GM04503 (cell line): Measurements from ENCODE around the gene FGGY.

ENCODE experiments used
- DNase-seq: peaks from one replicate; pipeline ENCODE4 v3.0.0-alpha.2; 2012; ENCODE audit warnings: low read depth

Gene FGGY

DNA sequence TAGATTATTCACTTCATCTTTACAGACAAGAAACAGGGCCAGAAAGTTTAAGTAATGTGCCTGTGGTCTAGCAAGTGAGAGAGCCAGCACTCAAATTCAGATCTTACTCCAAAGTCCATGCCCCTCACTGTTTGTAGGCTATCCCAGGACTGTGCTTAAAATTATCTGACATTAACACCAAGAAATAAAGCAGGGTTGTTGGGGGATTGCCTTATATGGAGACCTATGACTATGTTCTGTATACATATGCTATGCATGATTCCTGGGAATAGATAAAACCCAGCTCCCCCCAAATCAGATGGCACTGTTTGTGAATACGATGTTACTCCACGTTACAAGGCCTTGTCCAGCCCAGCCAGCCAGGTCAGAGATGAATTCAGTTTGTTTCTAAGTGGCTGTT is 386.3 kb downstream of the FGGY start:
- no peak for DNase-seq

DNA sequence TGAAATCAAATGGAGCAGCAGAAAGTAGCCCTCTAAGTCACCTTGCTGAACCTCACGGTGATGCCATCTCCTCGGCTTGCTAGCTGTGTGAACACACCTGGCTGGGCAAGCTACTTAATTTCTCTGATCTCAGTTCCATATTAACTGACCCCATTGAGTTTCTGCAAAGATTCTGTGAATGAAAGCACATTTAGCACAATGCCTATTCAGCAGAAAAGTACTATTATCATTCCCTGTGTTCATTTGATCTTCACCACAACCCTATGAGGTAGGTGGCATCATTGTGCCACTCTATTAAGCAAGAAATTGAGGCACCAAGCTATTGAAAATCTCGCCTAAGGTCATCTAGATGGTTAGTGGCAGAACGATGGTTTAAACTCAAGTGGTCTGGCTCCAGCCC is 387.8 kb downstream of the FGGY start:
- DNase-seq: no peak

DNA sequence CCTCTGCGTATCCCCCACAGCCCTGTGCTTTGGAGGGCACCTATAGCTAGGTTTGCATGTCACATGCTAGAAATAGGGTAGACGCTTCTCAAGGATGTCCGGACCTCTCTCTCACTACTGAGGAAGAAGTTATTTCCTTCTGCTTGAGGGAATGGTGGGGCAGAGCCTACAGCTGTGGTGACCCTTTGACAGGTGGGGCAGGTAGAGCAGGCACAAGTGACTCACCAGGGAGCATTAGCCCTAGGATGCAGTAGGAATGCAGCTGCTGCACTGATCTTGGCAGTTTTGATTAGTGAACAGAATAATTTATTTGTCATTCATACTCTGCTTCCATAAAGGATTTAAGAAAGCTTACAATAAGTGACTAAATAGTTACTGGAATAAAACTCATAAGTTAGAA is 388.2 kb downstream of the FGGY start:
- DNase-seq: no peak

DNA sequence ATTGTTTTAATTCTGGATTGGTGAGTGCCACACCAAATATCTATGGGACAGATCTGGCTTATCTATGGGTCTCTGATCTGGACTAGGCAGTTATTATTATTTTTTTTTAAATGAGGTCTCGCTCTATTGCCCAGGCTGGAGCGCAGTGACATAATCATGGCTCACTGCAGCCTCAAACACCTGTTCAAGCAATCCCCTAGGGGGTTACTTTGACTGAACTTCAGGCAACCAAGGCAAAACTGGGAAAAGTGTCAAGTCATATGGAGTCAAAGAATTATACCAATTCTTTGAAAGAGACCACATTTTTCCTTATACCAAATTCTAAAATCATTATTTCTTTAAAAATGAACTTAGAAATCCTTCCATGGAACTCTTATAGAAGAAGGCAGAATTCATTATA is 388.8 kb downstream of the FGGY start:
- no peak for DNase-seq

DNA sequence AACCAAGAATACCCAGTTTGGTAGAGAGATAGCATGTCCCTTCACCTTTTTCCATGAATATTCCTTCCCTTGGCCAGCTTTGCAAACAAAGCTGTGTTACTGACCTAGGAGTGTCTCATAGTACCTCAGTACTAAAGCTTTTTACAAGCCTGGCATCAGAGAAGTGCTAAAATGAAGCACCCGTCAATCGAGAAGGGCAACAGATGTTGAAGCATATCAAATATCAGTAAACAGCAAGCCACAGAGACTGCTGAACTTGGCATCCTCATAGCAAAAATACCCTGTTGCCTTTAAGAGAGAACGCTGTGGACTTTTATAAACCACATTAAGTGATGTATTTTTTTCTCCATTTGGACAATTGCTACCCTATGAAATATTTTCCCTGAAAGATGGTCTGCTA is 389.3 kb downstream of the FGGY start:
- DNase-seq: no peak

DNA sequence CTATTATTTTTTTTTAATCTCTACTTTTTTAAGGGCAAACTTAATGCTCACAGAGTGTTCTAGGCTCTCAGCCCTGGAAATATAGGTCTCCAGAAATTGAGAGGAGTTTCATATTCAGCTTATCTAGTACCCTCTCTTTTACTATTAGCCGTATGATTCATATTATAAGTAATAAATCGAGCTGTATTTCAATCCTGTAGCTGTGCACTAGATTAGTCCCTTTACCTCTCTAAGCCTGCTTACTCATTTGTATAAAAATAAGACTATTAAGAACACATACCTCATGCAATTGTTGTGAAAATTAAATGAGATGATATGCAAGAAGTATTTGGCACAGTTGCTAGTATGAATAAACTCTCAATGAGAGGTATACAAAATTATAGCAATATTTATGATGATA is 389.7 kb downstream of the FGGY start:
- DNase-seq: no peak

DNA sequence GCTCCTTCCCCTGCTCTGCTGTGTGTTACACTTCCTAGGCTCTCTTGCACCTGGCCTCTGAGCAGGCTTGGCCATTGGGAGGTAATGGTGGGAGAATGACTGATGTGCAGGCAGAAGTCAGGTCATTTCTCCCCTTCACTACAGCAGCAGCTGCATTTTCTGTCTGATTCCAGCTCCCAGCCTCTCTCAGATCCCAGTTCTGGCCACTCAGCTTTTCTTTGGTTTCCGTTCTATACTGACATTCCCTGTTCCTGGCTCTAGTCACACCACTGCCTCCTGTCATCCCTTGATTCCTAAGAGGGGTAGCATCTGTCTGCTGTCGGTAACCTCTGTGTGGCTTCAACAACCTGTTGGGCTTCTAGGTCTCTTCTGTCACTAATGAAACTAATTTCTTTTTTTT is 390.2 kb downstream of the FGGY start:
- DNase-seq: no peak

DNA sequence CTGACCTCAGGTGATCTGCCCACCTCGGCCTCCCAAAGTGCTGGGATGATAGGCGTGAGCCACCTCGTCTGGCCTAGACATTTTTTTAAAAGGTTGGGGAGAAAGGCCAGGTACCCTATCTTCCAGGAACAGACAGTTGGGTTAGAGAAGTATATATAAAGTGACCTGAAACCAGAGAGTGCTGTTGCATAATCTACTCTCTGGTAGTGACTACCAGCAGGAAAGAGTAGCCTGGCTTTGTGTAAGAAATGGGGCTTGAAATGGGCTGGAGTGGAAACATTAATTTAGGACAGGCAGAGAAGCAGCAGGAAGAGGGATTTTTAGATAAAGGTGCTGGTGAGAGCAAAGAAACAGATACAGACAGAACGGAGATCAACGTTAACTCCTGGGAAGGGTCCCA is 392.1 kb downstream of the FGGY start:
- DNase-seq: no peak

DNA sequence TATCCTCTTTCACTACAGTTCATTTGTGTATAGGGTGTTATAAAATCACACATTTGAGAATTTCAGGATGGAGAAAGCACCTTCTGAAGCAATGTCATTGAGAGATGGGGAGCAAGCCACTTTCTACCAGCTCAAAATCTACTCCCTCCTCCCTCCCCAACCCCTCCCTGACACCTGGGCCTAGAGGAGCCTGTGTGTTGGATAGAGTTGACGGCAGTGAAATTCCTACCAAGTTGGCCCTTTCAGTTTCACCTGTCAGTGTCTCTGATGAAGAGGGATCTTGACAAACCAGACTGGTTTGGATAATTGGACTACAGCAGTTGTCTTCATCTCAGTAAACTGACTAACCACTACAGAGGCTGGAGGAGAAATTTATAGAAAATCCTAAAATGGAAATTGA is 392.8 kb downstream of the FGGY start:
- DNase-seq: no peak

DNA sequence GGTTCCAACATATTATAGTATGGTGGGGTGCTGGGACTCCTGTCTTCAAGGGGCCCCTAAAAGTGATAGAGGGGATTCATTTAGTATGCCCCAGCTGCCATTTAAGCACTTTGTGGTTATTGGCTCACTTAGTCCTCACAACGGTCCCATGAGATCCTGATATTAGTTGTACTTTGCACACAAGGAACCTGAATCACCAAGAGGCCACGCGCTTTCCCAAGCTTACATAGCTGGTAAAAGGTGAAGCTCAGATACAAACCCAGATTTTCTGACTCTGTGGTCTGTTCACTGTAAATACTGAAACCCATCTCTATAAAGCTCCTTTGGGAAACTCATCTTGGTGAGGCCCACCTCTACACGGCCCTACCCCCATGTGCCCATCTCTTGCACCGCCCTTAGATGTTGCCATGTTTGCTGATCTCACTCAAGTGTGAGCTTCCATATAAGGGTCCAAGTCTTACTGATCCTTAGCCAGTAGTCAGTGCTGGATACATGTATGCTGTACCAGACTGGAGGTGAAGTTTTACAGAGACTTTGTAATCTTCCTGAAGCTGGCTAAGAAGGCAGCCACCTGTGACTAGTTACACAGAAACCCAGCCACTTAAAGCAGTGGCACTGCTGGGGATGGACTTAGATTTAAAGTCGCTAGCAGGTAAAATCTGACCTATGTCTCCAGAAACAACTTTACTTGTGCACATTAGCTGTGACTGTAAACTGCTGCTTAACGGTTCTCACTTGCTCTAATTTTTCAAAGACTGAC is 393.5 kb downstream of the FGGY start:
- no peak for DNase-seq

DNA sequence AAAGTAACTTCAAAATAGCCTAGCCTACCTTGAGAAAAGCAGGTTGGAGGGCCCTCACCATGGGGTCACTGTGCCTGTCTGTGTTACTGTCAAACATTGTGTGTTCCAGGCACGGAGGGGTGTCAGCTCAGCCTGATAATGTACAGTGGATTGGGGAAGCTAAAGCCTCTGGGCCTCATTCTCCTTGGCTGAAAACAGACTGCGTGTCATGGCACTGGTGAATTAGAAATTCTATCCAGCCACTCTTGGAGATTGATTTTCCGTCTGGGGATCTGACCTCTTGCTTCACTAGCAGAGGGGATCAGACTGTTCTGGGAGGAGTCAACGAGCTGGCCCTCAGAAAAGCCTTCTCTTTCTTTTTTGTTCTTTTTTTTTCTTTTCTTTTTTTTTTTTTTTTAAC is 394.4 kb downstream of the FGGY start:
- DNase-seq: no peak

DNA sequence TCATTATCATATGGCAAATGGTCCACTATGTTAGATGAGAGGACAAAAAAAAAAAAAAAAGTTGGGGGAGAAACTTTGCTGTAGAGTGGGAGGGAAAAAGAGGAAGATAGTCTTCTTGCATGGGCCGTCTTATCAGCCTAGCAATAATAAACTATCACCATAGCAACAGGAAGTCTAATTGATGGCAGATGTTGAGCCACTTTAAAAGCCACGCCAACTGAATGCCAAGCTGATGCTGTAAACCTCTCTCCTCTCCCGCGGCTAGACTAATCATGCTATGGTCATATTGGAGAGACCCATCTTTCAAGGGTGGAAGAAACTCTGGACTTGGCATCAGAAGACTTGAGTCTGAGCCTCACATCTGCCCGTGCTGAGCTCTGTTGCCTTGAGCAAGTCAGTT is 395.7 kb downstream of the FGGY start:
- peak; percentile 96 for DNase-seq

DNA sequence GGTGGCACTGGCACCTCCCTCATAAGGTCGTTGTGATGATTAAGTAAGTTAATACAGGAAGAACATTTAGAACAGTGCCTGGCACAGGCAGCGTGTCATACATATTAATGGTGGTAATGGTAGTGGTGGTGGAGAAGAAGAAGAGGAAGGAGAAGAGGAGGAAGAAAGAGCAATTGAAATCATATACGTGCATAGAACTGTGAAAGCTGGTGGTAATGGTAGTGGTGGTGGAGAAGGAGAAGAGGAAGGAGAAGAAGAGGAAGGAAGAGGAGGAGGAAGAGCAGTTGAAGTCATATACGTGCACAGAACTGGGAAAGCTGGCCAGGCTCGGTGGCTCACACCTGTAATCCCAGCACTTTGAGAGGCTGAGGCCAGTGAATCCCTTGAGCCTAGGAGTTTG is 396.5 kb downstream of the FGGY start:
- DNase-seq: no peak

DNA sequence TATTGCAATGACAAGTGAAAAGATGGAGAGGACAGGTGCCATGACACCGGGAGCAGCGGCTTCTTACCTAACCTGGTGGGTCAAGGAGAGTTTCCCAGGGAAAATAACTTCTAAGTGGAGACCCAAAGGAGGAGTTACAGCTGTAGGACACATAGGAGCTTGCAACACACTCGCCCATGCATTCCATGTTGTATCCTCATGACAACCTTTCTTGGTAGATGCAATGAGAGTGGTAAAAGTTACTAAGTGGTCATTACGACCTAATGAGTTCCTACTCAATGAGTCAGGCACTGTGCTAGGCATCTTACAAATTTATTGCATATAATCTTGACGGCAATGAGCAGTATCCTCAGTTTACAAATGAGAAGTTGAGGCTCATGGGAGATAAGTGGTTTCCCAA is 398.4 kb downstream of the FGGY start:
- DNase-seq: no peak

DNA sequence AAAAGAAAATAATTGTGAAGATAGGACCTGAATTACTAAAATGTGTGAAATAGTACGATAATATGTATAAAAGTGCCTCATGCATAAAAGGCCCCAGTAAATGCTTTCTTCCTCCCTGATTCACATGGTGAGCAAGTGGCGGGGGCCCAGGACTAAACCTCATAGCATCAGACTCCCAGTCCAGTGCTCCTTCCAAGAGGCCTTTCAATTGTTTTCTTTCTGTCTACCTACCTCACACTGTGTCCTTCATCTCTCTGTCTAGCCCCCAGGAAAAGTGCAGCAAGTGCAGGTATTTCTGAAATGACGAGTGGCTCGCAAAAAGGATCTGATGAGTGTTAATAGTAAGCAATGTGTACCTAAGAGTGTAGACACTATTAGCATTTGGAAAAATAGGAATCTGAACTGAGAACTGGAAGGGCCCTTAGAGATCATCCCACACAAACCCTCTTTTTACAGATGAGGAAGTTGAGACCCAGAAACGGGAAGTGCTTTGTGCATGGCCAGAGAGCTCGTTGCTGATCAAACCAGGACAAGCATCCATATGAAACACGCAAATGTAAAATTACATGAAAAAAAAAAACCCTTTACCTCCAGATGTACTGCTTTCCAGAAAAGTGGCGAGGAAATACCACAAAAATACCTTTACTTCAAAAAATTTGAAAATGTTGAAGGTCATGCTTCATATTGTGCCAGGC is 399.7 kb downstream of the FGGY start:
- no peak for DNase-seq

DNA sequence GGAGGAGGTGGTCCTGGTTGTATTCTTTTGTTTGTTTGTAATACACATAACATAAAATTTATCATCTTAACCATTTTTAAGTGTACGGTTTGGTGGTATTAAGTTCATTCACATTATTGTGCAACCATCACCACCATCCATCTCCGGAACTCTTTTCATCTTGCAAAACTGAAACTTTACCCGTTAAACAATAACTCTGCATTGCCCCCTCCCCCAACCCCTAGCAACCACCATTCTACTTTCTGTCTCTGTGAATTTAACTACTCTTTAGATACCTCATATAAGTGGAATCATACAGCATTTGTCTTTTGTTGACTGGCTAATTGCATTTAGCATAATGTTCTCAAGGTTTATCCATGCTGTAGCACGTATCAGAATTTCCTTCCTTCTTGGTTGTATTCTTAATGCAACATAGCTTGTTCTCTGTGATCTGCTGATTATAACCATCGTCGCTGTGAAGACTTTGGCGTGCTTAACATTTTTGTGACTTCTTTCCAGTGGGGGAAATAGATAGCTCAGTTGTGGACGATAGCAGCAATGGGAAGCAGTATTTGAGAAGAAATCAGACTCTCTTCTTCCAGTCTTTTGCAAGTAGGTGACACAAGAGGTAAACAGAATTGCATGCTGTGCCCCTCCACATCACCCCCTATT is 400.4 kb downstream of the FGGY start:
- DNase-seq: no peak

DNA sequence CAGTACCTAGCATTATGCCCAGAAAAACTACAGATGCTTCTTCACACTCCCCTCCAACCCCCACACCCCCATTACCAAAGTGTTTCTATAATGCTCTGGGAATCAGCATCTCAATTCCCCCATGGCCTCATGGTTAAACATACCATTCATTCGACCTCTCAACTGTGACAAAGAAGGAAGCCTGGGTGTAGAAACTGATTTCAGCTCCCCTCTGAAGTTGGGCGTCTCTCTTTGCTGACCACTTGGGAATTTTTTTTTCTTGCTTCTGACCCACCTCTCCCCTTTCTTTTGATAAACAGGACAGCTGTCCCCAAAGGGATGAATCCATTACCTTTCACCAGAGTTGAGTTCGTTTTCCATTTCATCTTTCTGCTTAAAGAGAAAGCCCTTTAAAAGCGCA is 401.5 kb downstream of the FGGY start:
- no peak for DNase-seq

DNA sequence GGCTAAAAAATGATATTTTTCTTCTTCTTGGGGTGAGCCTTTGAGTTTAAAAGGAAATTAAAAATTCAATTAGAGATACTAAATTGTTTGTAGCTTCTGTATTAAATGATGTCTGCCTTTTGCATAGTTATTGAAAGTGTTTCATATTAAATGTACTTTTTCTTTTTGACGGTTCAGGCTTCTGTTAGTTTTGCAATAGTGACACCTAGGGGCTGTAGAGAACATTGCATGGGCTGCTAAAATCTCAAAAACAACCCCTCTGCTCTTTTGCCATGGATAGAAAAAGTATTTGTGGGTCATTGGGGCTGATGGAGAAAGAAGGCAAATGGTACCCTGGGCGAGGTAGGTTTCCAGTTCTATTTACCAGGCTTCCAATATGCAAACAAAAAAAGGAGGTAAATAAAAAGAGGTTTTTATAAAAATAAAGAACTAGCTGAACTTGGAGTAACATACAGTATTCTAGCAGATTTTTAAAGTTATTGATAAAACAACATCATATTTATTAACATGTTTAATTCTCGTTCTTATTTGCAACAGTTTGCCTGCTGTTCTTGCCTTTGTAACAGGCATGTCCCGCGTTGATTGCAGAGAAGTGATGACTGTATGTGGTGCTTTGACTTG is 402.4 kb downstream of the FGGY start:
- no peak for DNase-seq

DNA sequence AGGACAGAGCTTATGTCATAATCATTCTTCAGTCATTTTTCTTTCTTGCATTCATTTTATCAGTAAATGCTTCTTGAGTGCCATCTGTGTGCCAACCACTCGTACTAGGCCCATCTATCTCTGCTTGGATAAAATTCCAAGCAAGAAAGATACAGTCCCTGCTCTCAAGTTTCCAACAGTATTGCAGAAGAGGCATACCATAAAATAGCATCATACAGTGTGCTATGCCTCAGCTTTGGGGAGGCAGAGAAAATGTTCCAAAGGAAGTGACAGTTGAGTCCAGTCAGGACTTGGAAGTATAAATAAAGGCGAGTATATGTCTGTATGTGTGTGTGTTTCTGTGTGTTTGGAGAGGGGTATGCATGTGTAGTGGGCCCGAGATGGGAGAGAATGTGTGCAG is 404.5 kb downstream of the FGGY start:
- DNase-seq: no peak

DNA sequence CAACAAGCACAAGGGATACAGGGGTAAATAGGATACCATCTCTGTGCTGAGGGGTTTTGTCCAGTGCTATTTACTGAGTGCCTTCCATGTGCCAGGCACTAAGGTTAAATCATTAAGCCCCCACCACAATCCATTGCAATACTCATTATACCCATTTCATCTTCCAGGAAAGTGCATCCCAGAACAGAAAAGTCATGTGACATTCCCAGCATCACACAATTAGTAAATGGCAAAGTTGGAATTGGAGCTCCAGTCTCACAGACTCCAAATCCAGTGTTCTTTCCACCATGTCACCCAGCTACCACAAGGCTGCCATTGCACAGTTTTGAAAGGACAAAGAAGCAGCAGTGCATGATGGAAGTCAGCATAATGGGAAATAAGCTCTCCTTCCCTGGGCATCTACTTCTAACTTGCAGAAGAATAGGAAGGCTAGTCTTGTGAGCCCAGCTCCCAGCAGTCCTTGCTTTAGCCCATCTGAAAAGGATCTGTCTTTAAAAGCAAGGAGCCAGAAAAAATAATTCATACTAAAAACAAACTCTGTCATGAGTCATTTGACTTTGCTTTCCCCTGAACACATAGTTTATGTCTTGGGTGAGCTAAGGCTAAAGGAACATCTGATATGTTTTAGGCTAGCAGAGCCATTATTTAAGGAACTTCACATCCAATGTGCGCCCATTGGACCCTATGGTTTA is 406.5 kb downstream of the FGGY start:
- no peak for DNase-seq

DNA sequence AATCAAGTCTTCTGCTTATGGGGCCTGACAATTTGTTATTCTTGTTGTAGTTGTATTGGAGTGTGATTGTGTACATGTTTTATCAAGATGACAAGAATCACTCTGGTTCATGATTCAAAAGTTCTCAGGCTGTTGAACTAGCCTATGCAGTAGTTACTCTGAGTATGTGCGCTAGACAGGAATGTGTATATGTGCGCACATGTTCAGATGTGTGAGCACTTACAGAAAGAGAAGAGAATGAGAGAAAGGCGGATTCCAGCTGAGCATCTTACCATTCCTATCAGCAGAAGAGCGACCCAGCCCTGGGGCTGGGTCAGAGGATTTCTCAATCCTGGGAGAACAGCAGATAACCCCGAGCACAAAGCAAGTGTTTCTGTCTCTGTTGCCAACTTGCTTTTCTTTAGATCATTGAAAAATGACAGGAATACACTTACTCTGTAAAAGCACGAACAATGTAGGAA is 407.1 kb downstream of the FGGY start:
- DNase-seq: no peak

DNA sequence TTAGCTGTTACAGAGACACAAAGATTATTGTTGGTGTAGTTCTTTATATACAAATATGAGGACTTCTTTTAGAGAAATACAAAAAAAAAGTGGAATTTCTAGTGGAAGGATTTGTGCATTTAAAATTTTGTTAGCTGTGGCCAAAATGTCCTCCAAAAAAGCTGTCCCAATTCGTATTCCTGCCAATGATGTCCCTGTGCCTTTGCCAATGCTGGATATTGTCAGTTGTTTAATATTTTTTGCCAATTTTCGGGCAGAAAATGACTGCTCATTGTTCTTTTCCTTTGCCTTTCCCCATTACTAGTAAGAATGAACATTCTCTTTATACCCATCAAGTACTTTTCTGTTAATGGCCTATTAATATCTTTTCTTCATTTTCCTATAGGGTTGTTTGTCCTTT is 407.8 kb downstream of the FGGY start:
- DNase-seq: no peak
